Measurements from ENCODE around the gene CDPF1.
A peak's percentile ranks its signal among the peaks of the same experiment; 100 is the strongest.
"Not testable (repeated sequence)": the region's sequence is repeated elsewhere in the genome, so short reads cannot be mapped to it uniquely, and the experiment has no call there.

The CDPF1 gene

GRCh38 chr22:46265627-46266026 lies 15.5 kb upstream of the CDPF1 start:
- not testable (repeated sequence) for H3K36me3 ChIP-seq (ENCODE audit: control insufficient read depth, insufficient read depth, low read length, severe bottlenecking); H3K9ac ChIP-seq (ENCODE audit: low read length); H3K4me3 ChIP-seq (ENCODE audit: low read length); DNase-seq (ENCODE audit: low read depth); H3K9me3 ChIP-seq (ENCODE audit: control insufficient read depth, low read length)
- Histone ChIP-seq H3K4me1 (ENCODE audit: control insufficient read depth, insufficient read depth, low read length) (peaks cover 16% of the 10 kb centered on the region), H3K27me3 (replicated peaks; ENCODE audit: control insufficient read depth, insufficient read depth, low read length) (peaks cover 14% of the 10 kb centered on the region)

- DNase-seq (ENCODE audit: low read depth); H3K9ac ChIP-seq (ENCODE audit: low read length); H3K9me3 ChIP-seq (ENCODE audit: control insufficient read depth, low read length); H3K4me3 ChIP-seq (ENCODE audit: low read length); H3K36me3 ChIP-seq (ENCODE audit: control insufficient read depth, insufficient read depth, low read length, severe bottlenecking): not testable (repeated sequence)
- peaks cover 18% of the 10 kb centered on the region for H3K27me3 ChIP-seq (replicated peaks; ENCODE audit: control insufficient read depth, insufficient read depth, low read length)
- peaks cover 11% of the 10 kb centered on the region for H3K4me1 ChIP-seq (ENCODE audit: control insufficient read depth, insufficient read depth, low read length)
Measured at GRCh38 chr22:46264520-46264919, 14.4 kb upstream of the CDPF1 start.

- Histone ChIP-seq H3K36me3 (ENCODE audit: control insufficient read depth, insufficient read depth, low read length, severe bottlenecking) (no peaks in the 10 kb centered on the region), H3K9me3 (ENCODE audit: control insufficient read depth, low read length) (no peaks in the 10 kb centered on the region), H3K4me1 (ENCODE audit: control insufficient read depth, insufficient read depth, low read length) (peaks cover 3% of the 10 kb centered on the region), H3K9ac (ENCODE audit: low read length) (no peak within 1 kb of the TSS), H3K27me3 (replicated peaks; ENCODE audit: control insufficient read depth, insufficient read depth, low read length) (peaks cover 18% of the 10 kb centered on the region), H3K4me3 (ENCODE audit: low read length) (no peak within 1 kb of the TSS)
- no peak for DNase-seq (ENCODE audit: low read depth)
Measured at GRCh38 chr22:46263216-46263590, 13.1 kb upstream of the CDPF1 start, which contains the start of gene PKDREJ. Gene PKDREJ, minus strand, starts transcription at chr22:46263343. Its CDS starts 21 bp downstream, at chr22:46263322.

GRCh38 chr22:46262449-46263215 lies 12.5 kb upstream of the CDPF1 start:
- peak; percentile 24 for DNase-seq (ENCODE audit: low read depth)
- peaks cover 18% of the 10 kb centered on the region for H3K27me3 ChIP-seq (replicated peaks; ENCODE audit: control insufficient read depth, insufficient read depth, low read length)
- no peak overlapping the region for H3K4me3 ChIP-seq (ENCODE audit: low read length)
- peaks cover 3% of the 10 kb centered on the region for H3K4me1 ChIP-seq (ENCODE audit: control insufficient read depth, insufficient read depth, low read length)
- H3K9me3 ChIP-seq (ENCODE audit: control insufficient read depth, low read length): no peaks in the 10 kb centered on the region
- H3K9ac ChIP-seq (ENCODE audit: low read length): no peak overlapping the region
- H3K36me3 ChIP-seq (ENCODE audit: control insufficient read depth, insufficient read depth, low read length, severe bottlenecking): no peaks in the 10 kb centered on the region

GRCh38 chr22:46260038-46260437 lies 9.9 kb upstream of the CDPF1 start:
- Histone ChIP-seq H3K36me3 (ENCODE audit: control insufficient read depth, insufficient read depth, low read length, severe bottlenecking) (no peaks in the 10 kb centered on the region), H3K4me1 (ENCODE audit: control insufficient read depth, insufficient read depth, low read length) (no peaks in the 10 kb centered on the region), H3K27me3 (replicated peaks; ENCODE audit: control insufficient read depth, insufficient read depth, low read length) (peaks cover 18% of the 10 kb centered on the region), H3K9ac (ENCODE audit: low read length) (no peak overlapping the region), H3K4me3 (ENCODE audit: low read length) (no peak overlapping the region), H3K9me3 (ENCODE audit: control insufficient read depth, low read length) (no peaks in the 10 kb centered on the region)
- DNase-seq (ENCODE audit: low read depth): no peak

- peaks cover 18% of the 10 kb centered on the region for H3K27me3 ChIP-seq (replicated peaks; ENCODE audit: control insufficient read depth, insufficient read depth, low read length)
- DNase-seq (ENCODE audit: low read depth): no peak
Measured at GRCh38 chr22:46259374-46259773, 9.3 kb upstream of the CDPF1 start.

GRCh38 chr22:46256358-46256958 lies 6.4 kb upstream of the CDPF1 start:
- Histone ChIP-seq H3K9me3 (ENCODE audit: control insufficient read depth, low read length) (no peaks in the 10 kb centered on the region), H3K27me3 (replicated peaks; ENCODE audit: control insufficient read depth, insufficient read depth, low read length) (peaks cover 10% of the 10 kb centered on the region), H3K4me3 (ENCODE audit: low read length) (no peak overlapping the region), H3K36me3 (ENCODE audit: control insufficient read depth, insufficient read depth, low read length, severe bottlenecking) (no peaks in the 10 kb centered on the region), H3K9ac (ENCODE audit: low read length) (no peak overlapping the region), H3K4me1 (ENCODE audit: control insufficient read depth, insufficient read depth, low read length) (peaks cover 4% of the 10 kb centered on the region)
- DNase-seq (ENCODE audit: low read depth): no peak

More at GRCh38 chr22:46259374-46259773, 9.3 kb upstream of the CDPF1 start:
- Histone ChIP-seq H3K4me3 (ENCODE audit: low read length) (no peak overlapping the region), H3K9me3 (ENCODE audit: control insufficient read depth, low read length) (no peaks in the 10 kb centered on the region), H3K9ac (ENCODE audit: low read length) (no peak overlapping the region), H3K4me1 (ENCODE audit: control insufficient read depth, insufficient read depth, low read length) (no peaks in the 10 kb centered on the region), H3K36me3 (ENCODE audit: control insufficient read depth, insufficient read depth, low read length, severe bottlenecking) (no peaks in the 10 kb centered on the region)

GRCh38 chr22:46251816-46252380 lies 1.8 kb upstream of the CDPF1 start:
- Histone ChIP-seq H3K9ac (ENCODE audit: low read length) (peak overlapping the region; percentile 95), H3K4me1 (ENCODE audit: control insufficient read depth, insufficient read depth, low read length) (peaks cover 14% of the 10 kb centered on the region), H3K27me3 (replicated peaks; ENCODE audit: control insufficient read depth, insufficient read depth, low read length) (no peaks in the 10 kb centered on the region), H3K4me3 (ENCODE audit: low read length) (no peak overlapping the region), H3K36me3 (ENCODE audit: control insufficient read depth, insufficient read depth, low read length, severe bottlenecking) (no peaks in the 10 kb centered on the region), H3K9me3 (ENCODE audit: control insufficient read depth, low read length) (no peaks in the 10 kb centered on the region)
- no peak for DNase-seq (ENCODE audit: low read depth)

GRCh38 chr22:46251266-46251665 lies 1.2 kb upstream of the CDPF1 start:
- H3K9ac ChIP-seq (ENCODE audit: low read length): peak overlapping the region; percentile 95
- H3K36me3 ChIP-seq (ENCODE audit: control insufficient read depth, insufficient read depth, low read length, severe bottlenecking): no peaks in the 10 kb centered on the region
- H3K4me1 ChIP-seq (ENCODE audit: control insufficient read depth, insufficient read depth, low read length): peaks cover 14% of the 10 kb centered on the region
- peak overlapping the region; percentile 90 for H3K4me3 ChIP-seq (ENCODE audit: low read length)
- DNase-seq (ENCODE audit: low read depth): no peak
- H3K9me3 ChIP-seq (ENCODE audit: control insufficient read depth, low read length): no peaks in the 10 kb centered on the region
- no peaks in the 10 kb centered on the region for H3K27me3 ChIP-seq (replicated peaks; ENCODE audit: control insufficient read depth, insufficient read depth, low read length)

GRCh38 chr22:46250783-46251125 lies 661 bp upstream of the CDPF1 start:
- peaks cover 14% of the 10 kb centered on the region for H3K4me1 ChIP-seq (ENCODE audit: control insufficient read depth, insufficient read depth, low read length)

GRCh38 chr22:46247443-46247975 lies 2.6 kb downstream of the CDPF1 start:
- Histone ChIP-seq H3K36me3 (ENCODE audit: control insufficient read depth, insufficient read depth, low read length, severe bottlenecking) (peaks cover 6% of the 10 kb centered on the region), H3K4me1 (ENCODE audit: control insufficient read depth, insufficient read depth, low read length) (peaks cover 17% of the 10 kb centered on the region), H3K4me3 (ENCODE audit: low read length) (no peak overlapping the region), H3K27me3 (replicated peaks; ENCODE audit: control insufficient read depth, insufficient read depth, low read length) (no peaks in the 10 kb centered on the region), H3K9ac (ENCODE audit: low read length) (no peak overlapping the region), H3K9me3 (ENCODE audit: control insufficient read depth, low read length) (no peaks in the 10 kb centered on the region)
- no peak for DNase-seq (ENCODE audit: low read depth)

More at GRCh38 chr22:46250783-46251125, 661 bp upstream of the CDPF1 start:
- no peaks in the 10 kb centered on the region for H3K27me3 ChIP-seq (replicated peaks; ENCODE audit: control insufficient read depth, insufficient read depth, low read length)
- H3K9ac ChIP-seq (ENCODE audit: low read length): peak overlapping the region; percentile 95
- H3K36me3 ChIP-seq (ENCODE audit: control insufficient read depth, insufficient read depth, low read length, severe bottlenecking): no peaks in the 10 kb centered on the region
- no peaks in the 10 kb centered on the region for H3K9me3 ChIP-seq (ENCODE audit: control insufficient read depth, low read length)
- no peak for DNase-seq (ENCODE audit: low read depth)
- peak overlapping the region; percentile 90 for H3K4me3 ChIP-seq (ENCODE audit: low read length)
